ENCODE results near the gene FLOT2.

DNA sequence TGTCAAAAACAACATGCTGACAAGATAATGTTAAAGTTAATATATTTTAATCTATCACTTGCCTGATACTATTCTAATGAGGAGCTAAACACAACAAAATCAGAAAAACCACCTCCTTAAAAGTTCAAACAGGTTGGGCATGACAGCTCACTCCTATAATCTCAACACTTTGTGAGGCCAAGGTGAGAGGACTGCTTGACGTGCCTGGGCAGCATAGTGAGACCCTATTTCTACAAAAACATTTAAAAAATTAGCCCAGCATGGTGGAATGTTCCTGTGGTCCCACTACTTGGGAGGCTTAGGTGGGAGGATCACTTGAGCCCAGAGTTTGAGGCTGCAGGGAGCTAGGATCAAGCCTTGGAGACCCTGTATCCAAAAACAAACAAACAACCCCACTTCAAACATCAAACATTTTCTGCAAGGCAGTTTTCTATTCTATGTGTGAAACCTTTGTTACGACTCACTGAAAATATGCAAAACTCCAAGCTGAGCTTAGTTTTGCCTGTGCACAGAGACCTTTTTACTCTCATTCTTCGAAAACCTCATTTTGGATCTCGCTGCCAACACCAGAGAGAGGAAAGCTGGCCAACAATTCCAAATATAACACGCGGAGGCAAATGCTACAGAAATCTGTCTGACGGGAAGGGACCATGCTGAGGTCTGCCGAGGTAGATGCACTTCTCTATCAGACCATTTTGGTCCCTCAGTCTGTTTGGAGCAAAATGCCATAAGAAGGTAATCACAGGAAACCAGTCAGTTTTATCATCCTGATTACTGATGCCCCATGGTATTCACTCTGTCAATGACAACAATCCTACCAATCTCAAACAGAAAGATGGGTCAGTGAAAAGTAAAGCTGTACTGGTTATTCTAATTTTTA lies 47.6 kb upstream of the FLOT2 start:
- TF ChIP-seq, protein P1, sequence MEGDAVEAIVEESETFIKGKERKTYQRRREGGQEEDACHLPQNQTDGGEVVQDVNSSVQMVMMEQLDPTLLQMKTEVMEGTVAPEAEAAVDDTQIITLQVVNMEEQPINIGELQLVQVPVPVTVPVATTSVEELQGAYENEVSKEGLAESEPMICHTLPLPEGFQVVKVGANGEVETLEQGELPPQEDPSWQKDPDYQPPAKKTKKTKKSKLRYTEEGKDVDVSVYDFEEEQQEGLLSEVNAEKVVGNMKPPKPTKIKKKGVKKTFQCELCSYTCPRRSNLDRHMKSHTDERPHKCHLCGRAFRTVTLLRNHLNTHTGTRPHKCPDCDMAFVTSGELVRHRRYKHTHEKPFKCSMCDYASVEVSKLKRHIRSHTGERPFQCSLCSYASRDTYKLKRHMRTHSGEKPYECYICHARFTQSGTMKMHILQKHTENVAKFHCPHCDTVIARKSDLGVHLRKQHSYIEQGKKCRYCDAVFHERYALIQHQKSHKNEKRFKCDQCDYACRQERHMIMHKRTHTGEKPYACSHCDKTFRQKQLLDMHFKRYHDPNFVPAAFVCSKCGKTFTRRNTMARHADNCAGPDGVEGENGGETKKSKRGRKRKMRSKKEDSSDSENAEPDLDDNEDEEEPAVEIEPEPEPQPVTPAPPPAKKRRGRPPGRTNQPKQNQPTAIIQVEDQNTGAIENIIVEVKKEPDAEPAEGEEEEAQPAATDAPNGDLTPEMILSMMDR (conservative IDR thresholded peaks at IDR 0.05): no peak
- TF ChIP-seq ZFX (IDR thresholded peaks at IDR 0.05): no peak
